ENCODE measurements around the gene NFIB. TPM values are rescaled to one million over a fixed set of nuclear protein-coding genes. Genes with fewer than 3 reads are reported as not detected.

Gene NFIB
- total RNA-seq, 4 donors from 2014 or later = 61.0 to 68.3 (median 65.4) TPM

DNA sequence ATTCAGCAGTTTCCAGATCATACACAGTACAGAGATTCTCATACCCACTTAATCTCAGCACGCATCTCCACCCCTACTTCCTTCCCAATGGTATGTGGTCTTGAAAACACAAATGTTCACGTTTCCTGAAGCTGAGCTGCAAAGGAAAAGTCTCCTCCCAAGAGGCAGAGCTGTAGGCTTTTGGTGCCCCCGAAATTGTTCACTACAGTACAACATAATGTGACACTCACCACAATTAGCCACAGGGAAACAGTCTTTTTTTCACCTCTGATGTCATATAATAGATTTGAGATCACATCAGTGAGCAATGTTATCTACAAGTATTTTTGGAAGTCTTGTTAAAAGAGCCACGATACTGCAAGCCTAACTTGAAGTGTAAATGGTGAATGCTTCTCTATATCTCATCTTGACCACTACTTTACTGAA lies 40.2 kb downstream of the NFIB start:
- 10 to 27% methylated on average over 4 of the region's 4 CpGs for WGBS, 2 donors (ENCODE audit: low coverage in 1 of 2)
- H3K27me3 ChIP-seq = no peaks in the 10 kb centered on the region
- no peaks in the 10 kb centered on the region for H3K36me3 ChIP-seq
- no peak for ATAC-seq
- H3K27ac ChIP-seq = peak overlapping the region in 3 of 4 donors; percentile 58 to 62 (median 61)
- H3K9me3 ChIP-seq = no peaks in the 10 kb centered on the region
- TF ChIP-seq POLR2A (IDR thresholded peaks at IDR 0.05) (no peak), EP300 (IDR thresholded peaks at IDR 0.05) (no peak), POLR2AphosphoS5 (IDR thresholded peaks at IDR 0.05) (no peak), CTCF (IDR thresholded peaks at IDR 0.05) (no peak)
- peaks cover 30 to 96% (median 33%) of the 10 kb centered on the region in 3 donors for H3K4me1 ChIP-seq
- no peak overlapping the region for H3K4me3 ChIP-seq

DNA sequence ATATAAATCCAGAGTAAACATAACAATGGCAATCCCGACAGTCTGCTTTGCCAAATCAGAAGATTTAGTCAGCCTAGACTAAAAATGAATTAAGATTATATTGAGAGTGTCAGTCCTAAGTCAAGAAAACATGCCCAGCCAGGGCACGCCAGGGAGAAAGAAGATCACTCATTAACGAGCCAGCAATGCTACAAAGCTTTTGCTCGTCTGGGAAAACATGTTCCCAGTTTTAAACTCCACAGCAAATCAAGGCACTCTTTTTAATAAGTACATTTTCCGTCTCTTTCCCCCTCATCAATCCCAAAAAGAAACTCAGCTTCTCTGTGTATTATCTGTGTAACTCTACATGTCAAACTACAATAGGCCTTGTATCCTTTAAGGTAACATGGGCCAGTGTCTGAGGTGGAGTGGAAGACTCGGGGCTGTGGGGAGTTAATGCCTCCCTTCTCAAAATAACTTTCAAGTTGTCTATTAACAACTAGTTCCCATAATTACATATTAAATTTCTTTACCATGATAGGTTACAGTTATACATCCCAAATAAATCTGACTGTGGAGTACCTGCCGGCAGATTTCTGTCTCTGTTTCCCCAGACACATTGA lies 40.9 kb downstream of the NFIB start:
- TF ChIP-seq POLR2A (IDR thresholded peaks at IDR 0.05) (no peak), POLR2AphosphoS5 (IDR thresholded peaks at IDR 0.05) (no peak), EP300 (IDR thresholded peaks at IDR 0.05) (no peak), CTCF (IDR thresholded peaks at IDR 0.05) (no peak)
- peaks cover 25 to 89% (median 33%) of the 10 kb centered on the region in 3 donors for H3K4me1 ChIP-seq
- ATAC-seq = no peak
- peak overlapping the region; percentile 39 to 62 (median 60) for H3K27ac ChIP-seq
- H3K27me3 ChIP-seq = no peaks in the 10 kb centered on the region
- no peaks in the 10 kb centered on the region for H3K36me3 ChIP-seq
- no peak overlapping the region for H3K4me3 ChIP-seq
- H3K9me3 ChIP-seq = no peaks in the 10 kb centered on the region
- 23 to 28% methylated on average over 6 to 7 of the region's 7 CpGs for WGBS, 2 donors (ENCODE audit: low coverage in 1 of 2)

DNA sequence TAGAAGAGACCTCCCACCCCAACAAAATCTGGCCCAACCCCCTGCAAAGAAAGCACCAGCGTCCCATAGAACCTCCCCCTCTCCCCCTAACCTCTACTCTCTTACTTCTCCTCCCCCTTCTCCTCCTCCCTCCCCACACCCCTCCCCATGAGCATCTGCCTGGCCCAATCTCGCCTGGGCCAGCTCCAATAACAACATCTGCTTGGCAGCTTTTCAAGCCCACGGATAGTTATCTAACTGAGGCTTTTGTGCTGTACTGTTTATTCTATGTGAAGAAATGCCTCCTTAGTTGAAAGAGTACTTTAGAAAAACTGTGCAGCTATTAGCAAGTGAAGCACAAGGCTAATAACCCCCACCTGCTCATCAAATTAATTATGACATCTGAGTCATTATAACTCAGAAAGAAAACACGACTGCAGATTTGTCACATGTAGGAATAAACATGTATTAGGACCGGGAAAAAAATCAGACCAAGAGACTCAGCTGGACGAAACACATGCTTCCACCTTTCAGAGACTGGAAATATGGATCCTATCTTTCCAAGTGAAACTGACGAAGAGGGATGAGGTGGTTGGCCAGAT lies 42.8 kb downstream of the NFIB start:
- Histone ChIP-seq H3K27ac (peak overlapping the region in 2 of 4 donors; percentile 16 to 20), H3K4me1 (peaks cover 16 to 71% (median 28%) of the 10 kb centered on the region in 3 donors), H3K36me3 (no peaks in the 10 kb centered on the region), H3K4me3 (no peak overlapping the region), H3K9me3 (no peaks in the 10 kb centered on the region), H3K27me3 (no peaks in the 10 kb centered on the region)
- WGBS, 2 donors (ENCODE audit: low coverage in 1 of 2) = 8% methylated on average over 4 to 7 of the region's 7 CpGs
- peak; percentile 57 for ATAC-seq
- peak; percentile 32 for TF ChIP-seq POLR2AphosphoS5 (IDR thresholded peaks at IDR 0.05)
- no peak for TF ChIP-seq EP300 (IDR thresholded peaks at IDR 0.05)
- no peak for TF ChIP-seq CTCF (IDR thresholded peaks at IDR 0.05)
- no peak for TF ChIP-seq POLR2A (IDR thresholded peaks at IDR 0.05)

GRCh38 chr9:14270358-14271092 lies 43.4 kb downstream of the NFIB start:
- peak; percentile 44 for ATAC-seq
- WGBS, 2 donors (ENCODE audit: low coverage in 1 of 2) = 11 to 42% methylated on average over 1 to 4 of the region's 4 CpGs
- Histone ChIP-seq H3K4me3 (no peak overlapping the region), H3K36me3 (no peaks in the 10 kb centered on the region), H3K27ac (peak overlapping the region in 2 of 4 donors; percentile 16 to 20), H3K27me3 (no peaks in the 10 kb centered on the region), H3K9me3 (no peaks in the 10 kb centered on the region), H3K4me1 (peaks cover 16 to 64% (median 26%) of the 10 kb centered on the region in 3 donors)
- TF ChIP-seq CTCF (IDR thresholded peaks at IDR 0.05) = no peak
- peak; percentile 51 for TF ChIP-seq POLR2AphosphoS5 (IDR thresholded peaks at IDR 0.05)

Measured in gastroesophageal sphincter (tissue), 4 donors.